Fibroblast of skin of abdomen (primary cell): ENCODE results near the gene RNU6-9.
"Not testable (repeated sequence)": the region's sequence is repeated elsewhere in the genome, so short reads cannot be mapped to it uniquely, and the experiment has no call there.

ENCODE experiments used
- DNase-seq: peaks from one replicate; pipeline ENCODE4 v3.0.0-alpha.2; 2013

RNU6-9 gene

GRCh38 chr19:861756-862580, 31.3 kb upstream of the RNU6-9 start:
- DNase-seq = peak; percentile 18

- DNase-seq = peak; percentile 44
Observed at GRCh38 chr19:862581-863314, 30.5 kb upstream of the RNU6-9 start.

- no peak for DNase-seq
Observed at GRCh38 chr19:863315-863620, 30.0 kb upstream of the RNU6-9 start.

- no peak for DNase-seq
Observed at GRCh38 chr19:866769-867300, 26.4 kb upstream of the RNU6-9 start.

- no peak for DNase-seq
Observed at GRCh38 chr19:867301-867793, 25.9 kb upstream of the RNU6-9 start.

GRCh38 chr19:867855-868457, 25.3 kb upstream of the RNU6-9 start:
- DNase-seq = no peak

GRCh38 chr19:868458-869244, 24.6 kb upstream of the RNU6-9 start:
- DNase-seq = no peak

GRCh38 chr19:869245-870177, 23.8 kb upstream of the RNU6-9 start:
- DNase-seq = peak; percentile 97

GRCh38 chr19:870314-870713, 23.0 kb upstream of the RNU6-9 start:
- no peak for DNase-seq

- no peak for DNase-seq
Observed at GRCh38 chr19:870963-871401, 22.3 kb upstream of the RNU6-9 start.

- DNase-seq = peak; percentile 18
Observed at GRCh38 chr19:871446-872265, 21.6 kb upstream of the RNU6-9 start.

- peak; percentile 74 for DNase-seq
Observed at GRCh38 chr19:872266-872951, 20.9 kb upstream of the RNU6-9 start.

- peak; percentile 61 for DNase-seq
Observed at GRCh38 chr19:873084-873483, 20.2 kb upstream of the RNU6-9 start.

GRCh38 chr19:873561-874041, 19.7 kb upstream of the RNU6-9 start:
- no peak for DNase-seq

- no peak for DNase-seq
Observed at GRCh38 chr19:875265-875879, 17.9 kb upstream of the RNU6-9 start.

GRCh38 chr19:876089-876488, 17.2 kb upstream of the RNU6-9 start:
- DNase-seq = no peak

GRCh38 chr19:876780-877314, 16.4 kb upstream of the RNU6-9 start:
- DNase-seq = no peak

- DNase-seq = not testable (repeated sequence)
Observed at GRCh38 chr19:877992-878660, 15.2 kb upstream of the RNU6-9 start.
